SW 1271 (cell line): ENCODE measurements around the gene STRN4.
"Not testable (repeated sequence)": the region's sequence is repeated elsewhere in the genome, so short reads cannot be mapped to it uniquely, and the experiment has no call there.

Experiments used
- DNase-seq, 2 experiments: peaks; one replicate each; lab custom pipeline; 2025; lab: John Stamatoyannopoulos, UW

STRN4 gene

GRCh38 chr19:46746281-46747057, at the start of gene STRN4:
STRN4 (minus strand) TSS chr19:46746450; CDS start chr19:46746430, 20 bp downstream.
- peak in 1 of 2 experiments; percentile 17 for DNase-seq

- DNase-seq, result no peak
These were observed 45.7 kb upstream of the STRN4 start for GRCh38 chr19:46791944-46792343.

GRCh38 chr19:46789371-46789770, 43.1 kb upstream of the STRN4 start:
- no peak for DNase-seq

GRCh38 chr19:46788968-46789338, 42.7 kb upstream of the STRN4 start:
- no peak for DNase-seq

GRCh38 chr19:46788262-46788967, 42.2 kb upstream of the STRN4 start, which contains the start of gene SLC1A5:
SLC1A5 (minus strand) TSS chr19:46788594; CDS start chr19:46787965, 629 bp downstream.
- DNase-seq, result peak; percentile 78 to 93

GRCh38 chr19:46787331-46788261, 41.3 kb upstream of the STRN4 start:
- DNase-seq, result peak in 1 of 2 experiments; percentile 28

GRCh38 chr19:46787040-46787330, 40.7 kb upstream of the STRN4 start:
- DNase-seq, result no peak

- DNase-seq, result peak; percentile 43 to 45
These were observed 40.2 kb upstream of the STRN4 start for GRCh38 chr19:46786236-46787039.

GRCh38 chr19:46785980-46786235, 39.7 kb upstream of the STRN4 start:
- no peak for DNase-seq

GRCh38 chr19:46785054-46785979, 39.1 kb upstream of the STRN4 start:
- DNase-seq, result no peak

- DNase-seq, result peak in 1 of 2 experiments; percentile 51
These were observed 38.2 kb upstream of the STRN4 start for GRCh38 chr19:46784262-46785053.

GRCh38 chr19:46783670-46784069, 37.4 kb upstream of the STRN4 start:
- DNase-seq, result no peak

- no peak for DNase-seq
These were observed 36.2 kb upstream of the STRN4 start for GRCh38 chr19:46782355-46783019.

GRCh38 chr19:46777956-46778645, 31.9 kb upstream of the STRN4 start:
- not testable (repeated sequence) for DNase-seq

- no peak for DNase-seq
These were observed 31.0 kb upstream of the STRN4 start for GRCh38 chr19:46776927-46777911.

GRCh38 chr19:46775642-46776258, 29.5 kb upstream of the STRN4 start:
- DNase-seq, result no peak

- DNase-seq, result no peak
These were observed 26.8 kb upstream of the STRN4 start for GRCh38 chr19:46773018-46773399.
